ENCODE measurements around the gene ACCS.

GRCh38 chr11:44130751-44131150, 64.7 kb downstream of the ACCS start:
- no peak for TF ChIP-seq CTCF (conservative IDR thresholded peaks at IDR 0.05 in 1 of 2, IDR thresholded peaks at IDR 0.05 in 1 of 2; ENCODE audit: extremely low read depth in 1 of 2, insufficient read depth in 1 of 2, low read depth in 1 of 2, low read length in 2 of 2)
- TF ChIP-seq EZH2 (IDR thresholded peaks at IDR 0.05; ENCODE audit: borderline replicate concordance, low read length): no peak

All from mammary epithelial cell (primary cell).